ENCODE measurements around the gene LRTM1.

GRCh38 chr3:54935869-54936268 is 8.0 kb upstream of the LRTM1 start:
- TF ChIP-seq, protein P1, sequence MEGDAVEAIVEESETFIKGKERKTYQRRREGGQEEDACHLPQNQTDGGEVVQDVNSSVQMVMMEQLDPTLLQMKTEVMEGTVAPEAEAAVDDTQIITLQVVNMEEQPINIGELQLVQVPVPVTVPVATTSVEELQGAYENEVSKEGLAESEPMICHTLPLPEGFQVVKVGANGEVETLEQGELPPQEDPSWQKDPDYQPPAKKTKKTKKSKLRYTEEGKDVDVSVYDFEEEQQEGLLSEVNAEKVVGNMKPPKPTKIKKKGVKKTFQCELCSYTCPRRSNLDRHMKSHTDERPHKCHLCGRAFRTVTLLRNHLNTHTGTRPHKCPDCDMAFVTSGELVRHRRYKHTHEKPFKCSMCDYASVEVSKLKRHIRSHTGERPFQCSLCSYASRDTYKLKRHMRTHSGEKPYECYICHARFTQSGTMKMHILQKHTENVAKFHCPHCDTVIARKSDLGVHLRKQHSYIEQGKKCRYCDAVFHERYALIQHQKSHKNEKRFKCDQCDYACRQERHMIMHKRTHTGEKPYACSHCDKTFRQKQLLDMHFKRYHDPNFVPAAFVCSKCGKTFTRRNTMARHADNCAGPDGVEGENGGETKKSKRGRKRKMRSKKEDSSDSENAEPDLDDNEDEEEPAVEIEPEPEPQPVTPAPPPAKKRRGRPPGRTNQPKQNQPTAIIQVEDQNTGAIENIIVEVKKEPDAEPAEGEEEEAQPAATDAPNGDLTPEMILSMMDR (conservative IDR thresholded peaks at IDR 0.05; ENCODE audit: low read depth, low read length), result no peak
- TF ChIP-seq EZH2 (IDR thresholded peaks at IDR 0.05; ENCODE audit: low read length, unreplicated experiment) (no peak), EZH2phosphoT487 (IDR thresholded peaks at IDR 0.05; ENCODE audit: borderline replicate concordance, low read length) (no peak)
